Measurements from ENCODE around the gene FBRSL1. TPM values are rescaled to one million over a fixed set of nuclear protein-coding genes. Genes with fewer than 3 reads are reported as not detected.

FBRSL1 gene
- total and polyA plus RNA-seq, 2 donors (not counting 3 experiments of a cell fraction or from before 2014, with no cell fraction given) = 19.3 to 79.8 TPM

- H3K9me1 ChIP-seq (replicated peaks; ENCODE audit: control insufficient read depth, extremely low read depth, insufficient read depth, low read length) = no peaks in the 10 kb centered on the region
- dilution Hi-C loops (cut with MboI; ENCODE audit: extremely low pct_ligation_motif_present, low sequenced_read_pairs) (no loop called here), intact Hi-C loops (cut with micrococcal nuclease) (no loop called here)
- DNase-seq (ENCODE audit: low read depth, low spot score) (no peak), FAIRE-seq (no peak)
- no peak overlapping the region for H3K4me3 ChIP-seq (replicated peaks in 1 of 3; ENCODE audit: insufficient read depth in 1 of 3, low read depth in 1 of 3, low read length in 3 of 3)
- H3K4me1 ChIP-seq (ENCODE audit: control insufficient read depth, extremely low read depth, insufficient read depth, low read length) = no peaks in the 10 kb centered on the region
- H3K27me3 ChIP-seq (ENCODE audit: control insufficient read depth in 2 of 2, insufficient read depth in 2 of 2, low read length in 2 of 2) = no peaks in the 10 kb centered on the region
- H3K9ac ChIP-seq (replicated peaks; ENCODE audit: extremely low read depth, insufficient read depth, low read length) = no peak overlapping the region
- H3K9me3 ChIP-seq (replicated peaks; ENCODE audit: control insufficient read depth, insufficient read depth, low read length) = no peaks in the 10 kb centered on the region
- no TSS peak for BruUV-seq (replicated peaks)
- H4K20me1 ChIP-seq (replicated peaks; ENCODE audit: control insufficient read depth, extremely low read depth, insufficient read depth, low read length) = no peaks in the 10 kb centered on the region
- H2AFZ ChIP-seq (ENCODE audit: low read depth, low read length) = no peak overlapping the region
- H3K79me2 ChIP-seq (ENCODE audit: control insufficient read depth, insufficient read depth, low read length) = no peaks in the 10 kb centered on the region
- no peaks in the 10 kb centered on the region for H3K36me3 ChIP-seq (ENCODE audit: control insufficient read depth in 2 of 2, extremely low read depth in 1 of 2, insufficient read depth in 2 of 2, low read length in 2 of 2)
- no peak overlapping the region for H3K4me2 ChIP-seq (ENCODE audit: insufficient read depth, low read length)
- ChIA-PET CTCF (interaction anchor here (1.0 kb wide), 1 partner anchor 10 kb away, joined by 4 read pairs; no protein-coding TSS in a partner anchor), POLR2A (no interaction called here)
- H3K27ac ChIP-seq (ENCODE audit: insufficient read depth, low read depth, low read length) = no peak overlapping the region
- TF ChIP-seq MYC (IDR thresholded peaks at IDR 0.05; ENCODE audit: low read depth, low read length) (no peak), EZH2 (IDR thresholded peaks at IDR 0.05; ENCODE audit: borderline replicate concordance, low read depth, low read length, severe bottlenecking) (no peak), FOS (IDR thresholded peaks at IDR 0.05; ENCODE audit: borderline replicate concordance, insufficient read depth, low read length) (no peak), GATA2 (IDR thresholded peaks at IDR 0.05; ENCODE audit: insufficient read depth, insufficient read length, low read depth, low read length) (no peak), POLR2A (IDR thresholded peaks at IDR 0.05; ENCODE audit: low read depth, low read length) (no peak), CTCF (IDR thresholded peaks at IDR 0.05; ENCODE audit: extremely low read depth in 1 of 2, insufficient read depth in 1 of 2, low read depth in 1 of 2, low read length in 2 of 2) (no peak), POLR2AphosphoS5 (IDR thresholded peaks at IDR 0.05; ENCODE audit: insufficient read depth, low read depth, low read length) (no peak), JUN (IDR thresholded peaks at IDR 0.05; ENCODE audit: borderline replicate concordance, insufficient read depth, insufficient read length, low read depth) (no peak)
- TF ChIP-seq, protein P1, sequence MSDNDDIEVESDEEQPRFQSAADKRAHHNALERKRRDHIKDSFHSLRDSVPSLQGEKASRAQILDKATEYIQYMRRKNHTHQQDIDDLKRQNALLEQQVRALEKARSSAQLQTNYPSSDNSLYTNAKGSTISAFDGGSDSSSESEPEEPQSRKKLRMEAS (IDR thresholded peaks at IDR 0.05; ENCODE audit: insufficient read depth, insufficient read length) = no peak
These were observed 61.7 kb downstream of the FBRSL1 start for GRCh38 chr12:132551641-132552031.
